HG03354 (cell line): ENCODE measurements around the gene PCNX2.
A peak's percentile ranks its signal among the peaks of the same experiment; 100 is the strongest.
"Not testable (repeated sequence)": the region's sequence is repeated elsewhere in the genome, so short reads cannot be mapped to it uniquely, and the experiment has no call there.

Source experiments
- ATAC-seq: cut with Tn5 transposase; IDR thresholded peaks from one replicate; pipeline ENCODE4 v1.9.1; 2021; ENCODE audit warnings: mild to moderate bottlenecking; ENCODE audit not compliant: unreplicated experiment, poor library complexity, severe bottlenecking

The PCNX2 gene

GRCh38 chr1:233127157-233127556 lies 168.4 kb downstream of the PCNX2 start:
- ATAC-seq: no peak

GRCh38 chr1:233122779-233123178 lies 172.7 kb downstream of the PCNX2 start:
- ATAC-seq: no peak

- ATAC-seq: no peak
Measured at GRCh38 chr1:233121947-233122559, 173.5 kb downstream of the PCNX2 start.

GRCh38 chr1:233114860-233115259 lies 180.7 kb downstream of the PCNX2 start:
- ATAC-seq: no peak

GRCh38 chr1:233114159-233114558 lies 181.4 kb downstream of the PCNX2 start:
- no peak for ATAC-seq

GRCh38 chr1:233113009-233113879 lies 182.3 kb downstream of the PCNX2 start:
- ATAC-seq: peak; percentile 91

GRCh38 chr1:233112186-233113008 lies 183.1 kb downstream of the PCNX2 start:
- no peak for ATAC-seq

GRCh38 chr1:233111731-233112130 lies 183.8 kb downstream of the PCNX2 start:
- ATAC-seq: no peak

GRCh38 chr1:233109096-233109495 lies 186.4 kb downstream of the PCNX2 start:
- ATAC-seq: no peak

GRCh38 chr1:233107716-233108130 lies 187.8 kb downstream of the PCNX2 start:
- not testable (repeated sequence) for ATAC-seq

GRCh38 chr1:233107130-233107660 lies 188.3 kb downstream of the PCNX2 start:
- no peak for ATAC-seq

- no peak for ATAC-seq
Measured at GRCh38 chr1:233105225-233105624, 190.3 kb downstream of the PCNX2 start.

- no peak for ATAC-seq
Measured at GRCh38 chr1:233102341-233102740, 193.2 kb downstream of the PCNX2 start.

- no peak for ATAC-seq
Measured at GRCh38 chr1:233097959-233098580, 197.5 kb downstream of the PCNX2 start.

- ATAC-seq: no peak
Measured at GRCh38 chr1:233097546-233097945, 198.0 kb downstream of the PCNX2 start.

- no peak for ATAC-seq
Measured at GRCh38 chr1:233094691-233095090, 200.8 kb downstream of the PCNX2 start.

- no peak for ATAC-seq
Measured at GRCh38 chr1:233094269-233094668, 201.3 kb downstream of the PCNX2 start.

GRCh38 chr1:233090746-233091494 lies 204.6 kb downstream of the PCNX2 start:
- no peak for ATAC-seq

GRCh38 chr1:233089251-233089650 lies 206.3 kb downstream of the PCNX2 start:
- no peak for ATAC-seq
